Measurements from ENCODE around the gene IPO11.

The IPO11 gene

GRCh38 chr5:62594364-62594984 lies 181.9 kb downstream of the IPO11 start:
- DNase-seq, result no peak
- H3K4me3 ChIP-seq, result no peak overlapping the region
- intact Hi-C loops (cut with DNase I; ENCODE audit: low total_unique reads), result no loop called here
- no peaks in the 10 kb centered on the region for H3K9me3 ChIP-seq
- no peak overlapping the region for H3K27ac ChIP-seq
- H3K36me3 ChIP-seq, result peaks cover 7 to 29% (median 10%) of the 10 kb centered on the region in 3 donors
- no peaks in the 10 kb centered on the region for H3K4me1 ChIP-seq
- TF ChIP-seq CTCF (IDR thresholded peaks at IDR 0.05), result no peak
- no peaks in the 10 kb centered on the region for H3K27me3 ChIP-seq

GRCh38 chr5:62596096-62596495 lies 183.5 kb downstream of the IPO11 start:
- no peaks in the 10 kb centered on the region for H3K9me3 ChIP-seq
- DNase-seq, result no peak
- H3K36me3 ChIP-seq, result peaks cover 7 to 29% (median 10%) of the 10 kb centered on the region in 3 donors
- no peaks in the 10 kb centered on the region for H3K4me1 ChIP-seq
- H3K27me3 ChIP-seq, result no peaks in the 10 kb centered on the region
- H3K4me3 ChIP-seq, result no peak overlapping the region
- no peak overlapping the region for H3K27ac ChIP-seq
- intact Hi-C loops (cut with DNase I; ENCODE audit: low total_unique reads), result no loop called here
- no peak for TF ChIP-seq CTCF (IDR thresholded peaks at IDR 0.05)

GRCh38 chr5:62596691-62597090 lies 184.1 kb downstream of the IPO11 start:
- no peak for DNase-seq
- H3K4me3 ChIP-seq, result no peak overlapping the region
- intact Hi-C loops (cut with DNase I; ENCODE audit: low total_unique reads), result no loop called here
- no peaks in the 10 kb centered on the region for H3K9me3 ChIP-seq
- no peak for TF ChIP-seq CTCF (IDR thresholded peaks at IDR 0.05)
- H3K36me3 ChIP-seq, result peaks cover 3 to 26% (median 9%) of the 10 kb centered on the region in 3 donors
- no peaks in the 10 kb centered on the region for H3K27me3 ChIP-seq
- no peaks in the 10 kb centered on the region for H3K4me1 ChIP-seq
- H3K27ac ChIP-seq, result no peak overlapping the region

GRCh38 chr5:62597314-62597713 lies 184.8 kb downstream of the IPO11 start:
- intact Hi-C loops (cut with DNase I; ENCODE audit: low total_unique reads), result no loop called here
- TF ChIP-seq CTCF (IDR thresholded peaks at IDR 0.05), result no peak
- Histone ChIP-seq H3K36me3 (peaks cover 0 to 23% (median 3%) of the 10 kb centered on the region in 3 donors), H3K9me3 (no peaks in the 10 kb centered on the region), H3K4me1 (no peaks in the 10 kb centered on the region), H3K27me3 (no peaks in the 10 kb centered on the region), H3K4me3 (no peak overlapping the region), H3K27ac (no peak overlapping the region)
- DNase-seq, result no peak

GRCh38 chr5:62600560-62601252 lies 188.1 kb downstream of the IPO11 start:
- Histone ChIP-seq H3K4me1 (no peaks in the 10 kb centered on the region), H3K27me3 (no peaks in the 10 kb centered on the region), H3K27ac (no peak overlapping the region), H3K9me3 (no peaks in the 10 kb centered on the region), H3K4me3 (no peak overlapping the region), H3K36me3 (peaks cover 0 to 25% (median 0%) of the 10 kb centered on the region in 3 donors)
- TF ChIP-seq CTCF (IDR thresholded peaks at IDR 0.05), result no peak
- DNase-seq, result no peak
- intact Hi-C loops (cut with DNase I; ENCODE audit: low total_unique reads), result no loop called here

All from tibial artery (tissue), 4 donors.